Adrenal gland (tissue), 12 donors: Measurements from ENCODE around the gene KRTAP9-7. TPM values are rescaled to one million over a fixed set of nuclear protein-coding genes. Genes with fewer than 3 reads are reported as not detected.

Experiments used
- DNase-seq, 7 donors: peaks; one replicate each; pipeline ENCODE4 v3.0.0-alpha.2; 2019 to 2020
- H3K27ac ChIP-seq, 5 donors: fragments of 200-600 bp; sonication (generic) in 4 of 5; 1 replicate in 3 of 5; 2 replicates in 2 of 5; pipeline versions ENCODE4 v1.5.1 to v1.8.0; 2016 to 2020; ENCODE audit warnings: mild to moderate bottlenecking in 1 of 5
- H3K27me3 ChIP-seq: fragments of 200-600 bp; 2 replicates; pipeline ENCODE4 v1.8.0; 2021
- H3K36me3 ChIP-seq, 2 donors: fragments of 200-600 bp; replicated peaks in 1 of 2; 1 replicate in 1 of 2; 2 replicates in 1 of 2; pipeline versions ENCODE4 v1.5.1 to v1.8.0; 2018 to 2022
- H3K4me1 ChIP-seq, 2 donors: fragments of 200-600 bp; replicated peaks in 1 of 2; 1 replicate in 1 of 2; 2 replicates in 1 of 2; pipeline versions ENCODE4 v1.5.1 to v1.8.0; 2018 to 2021
- H3K4me3 ChIP-seq, 4 donors: fragments of 200-600 bp; sonication (generic) in 3 of 4; one replicate each; pipeline ENCODE4 v1.5.1; 2016 to 2018
- H3K9me3 ChIP-seq, 3 donors: fragments of 200-600 bp; sonication (generic) in 1 of 3; replicated peaks in 1 of 3; 1 replicate in 2 of 3; 2 replicates in 1 of 3; pipeline versions ENCODE4 v1.5.1 to v1.8.0; 2016 to 2021
- POLR2A ChIP-seq, 2 donors: fragments of 450-650 bp; IDR thresholded peaks; one replicate each; pipeline ENCODE4 v1.6.1; 2017; ENCODE audit warnings: antibody characterized with exemption in 2 of 2, mild to moderate bottlenecking in 2 of 2, moderate library complexity in 1 of 2
- WGBS, 4 donors: extraction: QIAGEN DNeasy Blood & Tissue Kit in 2 of 4; methylation state at CpG; one replicate each; pipeline versions ENCODE4 v1.1.5 to v1.1.7; 2013 to 2017; 5-methylcytosine and 5-hydroxymethylcytosine counted together
- intact Hi-C, 2 donors: fragments of 100-400 bp; cut with DNase I; formaldehyde crosslinking; loops; one replicate each; pipeline versions ENCODE4 v1.14.1 to v1.15.0; 2022 to 2023
- polyA plus RNA-seq, 3 donors: library from polyadenylated mRNA; stranded (reverse); fragments of 200-250 nt in 2 of 3; fragments of 350-450 nt in 1 of 3; fragmentation: Illumina TruSeq in 1 of 3; extraction: RNeasy Lipid Tissue Mini Kit (QIAGEN cat#74804) in 1 of 3; gene quantifications; one replicate each; pipeline ENCODE4 v1.2.3, GENCODE V29; 2013 to 2014
- total RNA-seq, 9 donors: library from RNA; depleted of rRNA in 4 of 9; stranded (reverse); fragments of >200 nt in 4 of 9; fragments of 120-200 nt in 1 of 9; fragmentation: NEBNext Ultra II Directional in 1 of 9; extraction: Animal tissue kit (Norgen Biotek cat#: 25700) in 1 of 9; gene quantifications; one replicate each; pipeline versions ENCODE4 v1.1.0 to v1.2.4, GENCODE V29; 2013 to 2023
- TF ChIP-seq, protein P1 (sequence below), 6 experiments: fragments of 450-650 bp in 4 of 6; fragments of 200-600 bp in 2 of 6; sonication (generic) in 1 of 6; IDR thresholded peaks; 1 replicate in 5 of 6; 2 replicates in 1 of 6; pipeline versions ENCODE4 v1.5.1 to v1.8.0; 2016 to 2021; ENCODE audit warnings: antibody characterized with exemption in 6 of 6, mild to moderate bottlenecking in 2 of 6, moderate library complexity in 1 of 6
- donor health status: healthy with polysubstance abuse.
- donor health status: Bipolar disorder and iron deficiency.
- donor health status: DM: yes; HTN: yes; CAD: no.
- donor health status: DM: no; HTN: no; CAD: no.
- donor health status: DM: no; HTN: no; CAD: no.
- donor health status: DM: yes; HTN: yes; CAD: no.

KRTAP9-7 gene
- total and polyA plus RNA-seq, 12 donors = not detected

DNA sequence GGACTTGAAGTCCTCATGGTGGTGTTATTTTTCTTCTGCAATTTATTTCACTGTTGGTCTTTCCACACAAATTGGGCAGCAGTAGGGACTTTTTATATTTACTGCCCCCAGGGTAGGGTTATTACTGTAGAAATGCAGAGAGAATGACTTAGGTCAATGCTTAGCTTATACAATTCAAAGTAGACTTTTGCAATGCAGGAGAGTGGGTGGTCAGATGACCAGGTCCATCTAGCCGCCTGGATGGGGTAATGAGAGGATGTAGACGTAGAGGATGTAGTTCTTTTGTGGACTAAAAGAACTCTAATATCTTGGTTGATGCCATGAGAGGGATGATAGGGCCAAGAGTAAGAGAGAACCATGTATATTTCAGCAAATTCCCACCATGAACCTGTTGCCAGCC, 42.7 kb downstream of the KRTAP9-7 start:
- intact Hi-C loops = no loop called here
- Histone ChIP-seq H3K27ac (no peak overlapping the region), H3K4me1 (no peaks in the 10 kb centered on the region), H3K27me3 (no peaks in the 10 kb centered on the region), H3K4me3 (no peak overlapping the region), H3K36me3 (no peaks in the 10 kb centered on the region), H3K9me3 (peaks cover 0 to 7% (median 0%) of the 10 kb centered on the region in 3 donors)
- no peak for DNase-seq
- 34 to 88% (median 59%) methylated on average over 2 of the region's 2 CpGs for WGBS, 4 donors
- no peak for TF ChIP-seq POLR2A (IDR thresholded peaks at IDR 0.05)
- TF ChIP-seq, protein P1, sequence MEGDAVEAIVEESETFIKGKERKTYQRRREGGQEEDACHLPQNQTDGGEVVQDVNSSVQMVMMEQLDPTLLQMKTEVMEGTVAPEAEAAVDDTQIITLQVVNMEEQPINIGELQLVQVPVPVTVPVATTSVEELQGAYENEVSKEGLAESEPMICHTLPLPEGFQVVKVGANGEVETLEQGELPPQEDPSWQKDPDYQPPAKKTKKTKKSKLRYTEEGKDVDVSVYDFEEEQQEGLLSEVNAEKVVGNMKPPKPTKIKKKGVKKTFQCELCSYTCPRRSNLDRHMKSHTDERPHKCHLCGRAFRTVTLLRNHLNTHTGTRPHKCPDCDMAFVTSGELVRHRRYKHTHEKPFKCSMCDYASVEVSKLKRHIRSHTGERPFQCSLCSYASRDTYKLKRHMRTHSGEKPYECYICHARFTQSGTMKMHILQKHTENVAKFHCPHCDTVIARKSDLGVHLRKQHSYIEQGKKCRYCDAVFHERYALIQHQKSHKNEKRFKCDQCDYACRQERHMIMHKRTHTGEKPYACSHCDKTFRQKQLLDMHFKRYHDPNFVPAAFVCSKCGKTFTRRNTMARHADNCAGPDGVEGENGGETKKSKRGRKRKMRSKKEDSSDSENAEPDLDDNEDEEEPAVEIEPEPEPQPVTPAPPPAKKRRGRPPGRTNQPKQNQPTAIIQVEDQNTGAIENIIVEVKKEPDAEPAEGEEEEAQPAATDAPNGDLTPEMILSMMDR (IDR thresholded peaks at IDR 0.05) = no peak

DNA sequence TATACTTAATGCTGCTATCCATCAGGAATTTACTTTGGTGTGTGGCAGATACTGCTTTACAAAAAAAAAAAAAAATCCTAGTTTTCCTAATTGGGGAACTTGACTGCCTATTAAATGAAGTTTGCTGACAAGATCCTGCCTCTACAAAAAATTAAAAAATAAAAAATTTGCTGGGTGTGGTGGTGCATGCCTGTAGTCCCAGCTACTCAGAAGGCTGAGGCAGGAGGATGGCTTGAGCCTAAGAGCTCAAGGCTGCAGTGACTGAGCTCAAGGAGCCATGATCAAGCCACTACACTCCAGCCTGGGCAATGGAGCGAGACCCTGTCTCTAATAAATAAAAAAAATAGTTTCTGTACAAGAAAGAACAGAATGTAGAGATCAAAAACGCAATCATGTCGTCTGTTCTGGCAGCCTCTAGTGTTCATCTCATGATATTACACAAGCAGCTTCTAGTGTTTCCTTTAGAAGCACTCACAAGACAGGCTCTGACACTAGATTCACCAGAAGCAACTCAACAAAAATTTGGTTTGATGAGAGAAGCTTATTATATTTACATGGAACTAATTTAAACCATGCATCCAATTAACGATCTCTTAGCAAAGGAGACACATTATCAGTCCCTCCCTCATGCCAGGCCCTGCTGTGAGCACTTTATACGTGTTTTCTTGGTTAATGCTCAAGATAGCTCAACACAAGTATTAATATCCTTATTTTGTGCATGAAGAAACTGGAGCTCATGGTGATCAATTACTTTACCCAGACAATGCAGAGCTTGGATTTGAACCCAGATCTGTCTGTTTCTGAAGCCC, 46.8 kb downstream of the KRTAP9-7 start:
- no peak for TF ChIP-seq POLR2A (IDR thresholded peaks at IDR 0.05)
- TF ChIP-seq, protein P1 (IDR thresholded peaks at IDR 0.05) = peak; percentile 57 to 75 (median 72)
- Histone ChIP-seq H3K4me1 (no peaks in the 10 kb centered on the region), H3K27me3 (no peaks in the 10 kb centered on the region), H3K27ac (no peak overlapping the region), H3K36me3 (no peaks in the 10 kb centered on the region), H3K4me3 (no peak overlapping the region), H3K9me3 (peaks cover 0 to 7% (median 0%) of the 10 kb centered on the region in 3 donors)
- 31 to 34% (median 32%) methylated on average over 5 of the region's 5 CpGs for WGBS, 4 donors
- intact Hi-C loops = loop anchor here (5.0 to 10.0 kb wide), 3 partner anchors 333 to 417 kb away; no protein-coding TSS in a partner anchor
- DNase-seq = peak in 1 of 7 donors; percentile 23

DNA sequence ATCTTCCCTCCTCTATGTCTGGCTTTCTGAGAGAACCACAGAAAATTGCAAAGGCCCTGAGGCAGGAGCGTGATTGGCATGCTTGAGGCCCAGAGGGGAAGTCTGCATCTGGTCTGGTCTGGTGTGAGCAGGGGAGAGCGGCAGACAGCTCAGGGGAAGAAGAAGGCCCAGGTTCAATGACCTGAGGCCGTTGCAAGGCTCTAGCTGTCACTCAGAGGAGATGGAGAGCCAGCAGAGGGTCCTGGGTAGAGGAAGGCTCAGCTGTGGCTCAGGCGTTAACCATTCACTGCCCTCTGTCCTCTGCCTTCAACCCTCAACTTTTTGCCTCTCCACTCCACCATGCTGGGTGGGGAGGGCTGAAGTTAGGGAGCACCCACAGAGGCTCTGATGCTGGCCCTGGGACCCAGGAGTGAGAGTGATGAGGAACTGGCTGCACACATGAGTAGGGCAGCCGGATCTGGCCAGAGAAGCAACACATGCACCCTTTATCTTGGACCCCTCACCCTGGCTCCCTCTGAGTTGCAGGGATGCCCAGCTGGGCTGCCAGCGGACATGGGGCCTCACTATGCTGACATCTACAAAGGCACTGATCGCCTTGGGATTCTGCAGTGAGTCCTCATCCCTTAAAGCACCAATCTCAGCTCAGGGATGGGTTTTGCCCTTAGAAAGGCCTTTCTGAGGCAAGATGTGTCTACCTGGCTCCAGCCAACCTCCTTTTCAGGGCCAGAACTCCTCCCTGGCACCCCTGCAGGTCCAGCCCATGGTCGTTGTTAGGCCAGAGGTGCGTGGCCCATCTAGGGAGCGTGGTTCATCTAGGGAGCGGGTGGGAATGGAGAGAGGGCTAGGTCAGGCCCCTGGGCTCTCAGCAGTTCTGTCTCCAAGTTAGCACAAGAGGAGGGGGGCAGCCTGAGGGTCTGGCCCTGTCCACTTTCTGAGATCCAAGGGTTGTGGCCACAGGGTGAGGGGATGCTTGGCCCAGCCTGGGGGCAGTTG, 47.7 kb downstream of the KRTAP9-7 start:
- Histone ChIP-seq H3K4me3 (no peak overlapping the region), H3K9me3 (peaks cover 0 to 7% (median 0%) of the 10 kb centered on the region in 3 donors), H3K4me1 (no peaks in the 10 kb centered on the region), H3K27ac (no peak overlapping the region), H3K27me3 (no peaks in the 10 kb centered on the region), H3K36me3 (no peaks in the 10 kb centered on the region)
- DNase-seq = no peak
- TF ChIP-seq POLR2A (IDR thresholded peaks at IDR 0.05) = no peak
- WGBS, 4 donors = 78 to 90% (median 87%) methylated on average over 4 to 11 of the region's 11 CpGs
- intact Hi-C loops = loop anchor here (5.0 to 10.0 kb wide), 3 partner anchors 332 to 418 kb away; no protein-coding TSS in a partner anchor

DNA sequence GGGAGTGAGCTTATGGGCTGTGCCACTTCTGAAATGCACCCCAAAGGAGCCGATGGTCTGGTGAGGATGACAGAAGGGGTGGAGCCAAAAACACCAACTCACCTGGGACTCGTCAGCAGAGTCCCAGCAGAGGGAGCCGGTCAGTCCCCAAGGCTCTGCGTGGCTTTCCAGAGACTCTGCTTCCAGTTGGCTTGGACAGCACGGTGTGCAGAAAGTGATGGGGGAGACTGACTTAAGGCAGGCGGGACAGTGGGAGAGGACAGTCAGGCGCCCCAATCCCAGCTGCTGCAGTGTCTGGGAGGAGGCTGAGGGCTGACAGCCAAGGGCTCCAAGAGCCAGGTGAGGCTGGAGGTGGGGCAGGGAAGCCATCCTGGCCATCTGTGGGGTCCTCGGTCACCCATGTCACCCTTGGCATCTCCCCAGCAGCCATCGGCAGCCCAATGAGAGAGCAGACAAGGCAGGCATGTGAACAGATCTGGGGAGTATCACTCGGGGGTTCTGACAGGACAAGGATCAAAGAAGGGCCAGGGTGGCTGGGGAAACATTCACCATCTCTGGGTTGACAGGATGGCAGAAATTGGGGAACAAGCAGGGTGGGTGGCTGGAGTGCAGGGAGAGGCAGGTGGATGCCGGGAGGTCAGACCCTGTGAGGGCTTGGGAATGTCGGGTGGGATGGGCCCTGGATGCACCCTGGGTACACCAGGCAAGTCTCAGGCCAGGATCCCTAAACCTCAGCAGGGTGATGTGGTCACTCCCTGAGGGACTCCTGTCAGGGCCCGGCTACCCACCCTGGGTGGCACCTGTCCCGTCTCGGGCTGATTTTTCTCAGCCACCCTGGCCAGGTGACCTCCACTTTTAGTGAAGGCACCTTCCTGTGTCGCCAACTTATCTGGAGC, 48.9 kb downstream of the KRTAP9-7 start:
- TF ChIP-seq, protein P1 (IDR thresholded peaks at IDR 0.05) = peak in 1 of 6 experiments; percentile 15
- TF ChIP-seq POLR2A (IDR thresholded peaks at IDR 0.05) = no peak
- H3K9me3 ChIP-seq = peaks cover 0 to 4% (median 0%) of the 10 kb centered on the region in 3 donors
- H3K27ac ChIP-seq = no peak overlapping the region
- intact Hi-C loops = loop anchor here (5.0 to 10.0 kb wide), 3 partner anchors 330 to 420 kb away; no protein-coding TSS in a partner anchor
- peak in 1 of 7 donors; percentile 9 for DNase-seq
- no peaks in the 10 kb centered on the region for H3K36me3 ChIP-seq
- H3K27me3 ChIP-seq = no peaks in the 10 kb centered on the region
- H3K4me1 ChIP-seq = no peaks in the 10 kb centered on the region
- no peak overlapping the region for H3K4me3 ChIP-seq
- WGBS, 4 donors = 64 to 80% (median 71%) methylated on average over 6 to 16 of the region's 16 CpGs
